Measurements from ENCODE around the gene RASAL3. TPM values are rescaled to one million over a fixed set of nuclear protein-coding genes. Genes with fewer than 3 reads are reported as not detected.
A peak's percentile ranks its signal among the peaks of the same experiment; 100 is the strongest.

Gene RASAL3
- total and polyA plus RNA-seq, 2 of the 8 experiments (the other 6 are each of a cell fraction or from before 2014, with no cell fraction given): 0.19 to 0.63 TPM

GRCh38 chr19:15430526-15431120 lies 33.7 kb downstream of the RASAL3 start:
- no peaks in the 10 kb centered on the region for H3K9me3 ChIP-seq (ENCODE audit: insufficient read depth in 2 of 2, low read depth in 1 of 2, low read length in 1 of 2)
- H3K79me2 ChIP-seq (ENCODE audit: control insufficient read depth in 1 of 2, insufficient read depth in 2 of 2, low read length in 2 of 2): peaks cover 0 to 29% of the 10 kb centered on the region in 2 experiments; a peak in 2 of 4 replicates
- WGBS, 2 experiments (ENCODE audit: extremely low coverage in 1 of 2, insufficient coverage in 1 of 2, insufficient read length in 1 of 2, insufficient replicate concordance in 2 of 2, low coverage in 1 of 2, low lambda C conversion rate in 2 of 2, missing lambda C conversion rate in 1 of 2): 92% methylated on average over 10 of the region's 10 CpGs; no CpG with 5 or more reads in 1 of the 2 experiments
- H3K9ac ChIP-seq (replicated peaks in 1 of 4; ENCODE audit: extremely low read depth in 1 of 4, low read depth in 3 of 4, low read length in 3 of 4): peak overlapping the region in 2 of 4 experiments; percentile 8 to 19; a peak in 2 of 7 replicates
- H3K36me3 ChIP-seq (ENCODE audit: control insufficient read depth in 2 of 4, insufficient read depth in 4 of 4, low read length in 3 of 4): peaks cover 2 to 11% (median 9%) of the 10 kb centered on the region in 4 experiments; a peak in 5 of 8 replicates
- H3K27me3 ChIP-seq (replicated peaks in 1 of 4; ENCODE audit: control insufficient read depth in 3 of 4, extremely low read depth in 1 of 4, insufficient read depth in 3 of 4, low read length in 3 of 4): no peaks in the 10 kb centered on the region; a peak in 1 of 7 replicates
- no peak overlapping the region for H4K91ac ChIP-seq (replicated peaks; ENCODE audit: insufficient read length, low read length)
- H2AFZ ChIP-seq (ENCODE audit: low read length): no peak overlapping the region
- H2BK15ac ChIP-seq (ENCODE audit: low read length): no peak overlapping the region
- H3K56ac ChIP-seq (replicated peaks; ENCODE audit: insufficient read length, low read depth, low read length): no peak overlapping the region
- no peak overlapping the region for H3K23ac ChIP-seq (ENCODE audit: insufficient read length)
- no peak overlapping the region for H3K14ac ChIP-seq (ENCODE audit: insufficient read length)
- ChIA-PET CTCF (ENCODE audit: partially characterized antibody) (interaction anchor here (1.3 to 5.1 kb wide), 3 partner anchors 10 to 180 kb away, joined by 3 to 28 read pairs (median 6); partner anchors contain the start of gene AKAP8L), POLR2A (ENCODE audit: partially characterized antibody) (interaction anchor here (1.2 to 5.0 kb wide), 4 partner anchors 11 to 51 kb away, joined by 3 to 71 read pairs (median 5); partner anchors contain the start of genes AKAP8 and AKAP8L)
- peaks cover 12 to 13% of the 10 kb centered on the region in 2 experiments for H4K20me1 ChIP-seq (replicated peaks in 1 of 2; ENCODE audit: control insufficient read depth in 1 of 2, insufficient read depth in 2 of 2, low read length in 2 of 2)
- H3K27ac ChIP-seq (ENCODE audit: low read depth, low read length): no peak overlapping the region
- H2BK120ac ChIP-seq (replicated peaks; ENCODE audit: low read depth, low read length): no peak overlapping the region
- H3K4me3 ChIP-seq (ENCODE audit: extremely low read depth in 1 of 4, insufficient read depth in 2 of 4, low read depth in 3 of 4, low read length in 4 of 4): no peak overlapping the region
- no peak overlapping the region for H2BK5ac ChIP-seq (ENCODE audit: low read depth, low read length)
- peaks cover 10% of the 10 kb centered on the region for H3K23me2 ChIP-seq (ENCODE audit: low read depth, low read length)
- H4K5ac ChIP-seq (ENCODE audit: insufficient read length, low read depth, low read length): no peak overlapping the region
- no peak overlapping the region for H2AK5ac ChIP-seq (ENCODE audit: low read depth, low read length)
- H3K4ac ChIP-seq (replicated peaks; ENCODE audit: insufficient read length, low read depth, low read length): no peak overlapping the region
- DNase-seq (ENCODE audit: low read depth in 1 of 2, low spot score in 2 of 2): no peak
- no peak overlapping the region for H2BK12ac ChIP-seq (ENCODE audit: low read depth, low read length)
- no peak overlapping the region for H3K18ac ChIP-seq (ENCODE audit: extremely low read depth, low read length)
- peak overlapping the region; percentile 90 to 91; a peak in 2 of 4 replicates for H3K4me2 ChIP-seq (ENCODE audit: insufficient read depth in 1 of 2, low read depth in 2 of 2, low read length in 2 of 2)
- H4K8ac ChIP-seq (ENCODE audit: extremely low read depth, insufficient read depth, low read length): no peak overlapping the region
- no peak overlapping the region for H2BK20ac ChIP-seq (ENCODE audit: low read length)
- peaks cover 0 to 13% (median 8%) of the 10 kb centered on the region in 4 experiments; a peak in 6 of 7 replicates for H3K4me1 ChIP-seq (replicated peaks in 1 of 4; ENCODE audit: control insufficient read depth in 3 of 4, insufficient read depth in 4 of 4, low read length in 3 of 4)
- FAIRE-seq: no peak
- peaks cover 22% of the 10 kb centered on the region for H3K79me1 ChIP-seq (ENCODE audit: low read depth, low read length)

All from H1 (cell line).